ENCODE measurements around the gene BAAT. TPM values are rescaled to one million over a fixed set of nuclear protein-coding genes. Genes with fewer than 3 reads are reported as not detected.
"Not testable (repeated sequence)": the region's sequence is repeated elsewhere in the genome, so short reads cannot be mapped to it uniquely, and the experiment has no call there.

Gene BAAT
- polyA plus RNA-seq (ENCODE audit: insufficient read length in 12 of 12) = 1 to 10 TPM in 2 of 12 donors, under 1 TPM in 8, not detected in 2; 0.36 to 2.3 (median 0.76) TPM
- long read RNA-seq, donor 1, partial matches to known transcripts = 0 of 1 reads
- long read RNA-seq, donor 1, other reads (novel, unspliced or antisense) = 0 of 1 reads
- long read RNA-seq, donor 2 = 0 reads
- long read RNA-seq, donor 3 = 0 reads
- long read RNA-seq, donor 4 = 0 reads
- long read RNA-seq, donor 5 = 0 reads
- long read RNA-seq, donor 6 = 0 reads
- long read RNA-seq, donor 7 = 0 reads
- long read RNA-seq, donor 8 = 0 reads
- long read RNA-seq, donor 9 = 0 reads
- long read RNA-seq, donor 10 = 0 reads
- long read RNA-seq, donor 11 = 0 reads

- not testable (repeated sequence) for DNase-seq
Observed at GRCh38 chr9:101384873-101385536, at the start of gene BAAT. Gene BAAT (minus strand): TSS chr9:101385006. CDS start chr9:101371404, 13,602 bp downstream.

- no peak for DNase-seq
Observed at GRCh38 chr9:101433229-101433628, 48.4 kb upstream of the BAAT start.

- no peak for DNase-seq
Observed at GRCh38 chr9:101432740-101433139, 47.9 kb upstream of the BAAT start.

- DNase-seq = no peak
Observed at GRCh38 chr9:101432171-101432570, 47.4 kb upstream of the BAAT start.

- no peak for DNase-seq
Observed at GRCh38 chr9:101429736-101430135, 44.9 kb upstream of the BAAT start.

GRCh38 chr9:101428909-101429308 lies 44.1 kb upstream of the BAAT start:
- DNase-seq = no peak

GRCh38 chr9:101427957-101428655 lies 43.3 kb upstream of the BAAT start:
- DNase-seq = no peak

GRCh38 chr9:101427358-101427757 lies 42.6 kb upstream of the BAAT start:
- no peak for DNase-seq

GRCh38 chr9:101421653-101422065 lies 36.9 kb upstream of the BAAT start:
- no peak for DNase-seq

GRCh38 chr9:101419863-101420262 lies 35.1 kb upstream of the BAAT start:
- no peak for DNase-seq

- DNase-seq = no peak
Observed at GRCh38 chr9:101418518-101419430, 34.0 kb upstream of the BAAT start.

- no peak for DNase-seq
Observed at GRCh38 chr9:101417977-101418376, 33.2 kb upstream of the BAAT start.

GRCh38 chr9:101417389-101417788 lies 32.6 kb upstream of the BAAT start:
- no peak for DNase-seq

GRCh38 chr9:101415578-101415977 lies 30.8 kb upstream of the BAAT start:
- DNase-seq = no peak

- no peak for DNase-seq
Observed at GRCh38 chr9:101414839-101415238, 30.0 kb upstream of the BAAT start.

- DNase-seq = no peak
Observed at GRCh38 chr9:101409079-101409477, 24.3 kb upstream of the BAAT start.

GRCh38 chr9:101408374-101409078 lies 23.7 kb upstream of the BAAT start:
- DNase-seq = no peak

- DNase-seq = no peak
Observed at GRCh38 chr9:101403516-101404285, 18.9 kb upstream of the BAAT start.

GRCh38 chr9:101400120-101400519 lies 15.3 kb upstream of the BAAT start:
- DNase-seq = no peak

- DNase-seq = no peak
Observed at GRCh38 chr9:101399643-101399970, 14.8 kb upstream of the BAAT start.
